ENCODE results near the gene SMO.

- TF ChIP-seq CTCF (conservative IDR thresholded peaks at IDR 0.05; ENCODE audit: low read depth, low read length) (no peak), EZH2 (IDR thresholded peaks at IDR 0.05; ENCODE audit: low read length, unreplicated experiment) (no peak), EZH2phosphoT487 (IDR thresholded peaks at IDR 0.05; ENCODE audit: borderline replicate concordance, low read length) (no peak)
Measured at GRCh38 chr7:129205126-129205818, 16.8 kb downstream of the SMO start.
